KBM-7 (cell line): Measurements from ENCODE around the gene AHNAK2.
"Not testable (repeated sequence)": the region's sequence is repeated elsewhere in the genome, so short reads cannot be mapped to it uniquely, and the experiment has no call there.

Experiments
- DNase-seq: peaks from one replicate; pipeline ENCODE4 v3.0.0-alpha.2; 2015
- in situ Hi-C: fragments of 300-500 bp; cut with MboI; formaldehyde crosslinking; loops from 2 replicates; pipeline ENCODE4 v1.14.3; 2020; ENCODE audit warnings: low sequenced_read_pairs, low pct_unique_long_range_greater_than_20kb, mixed read lengths

The AHNAK2 gene

DNA sequence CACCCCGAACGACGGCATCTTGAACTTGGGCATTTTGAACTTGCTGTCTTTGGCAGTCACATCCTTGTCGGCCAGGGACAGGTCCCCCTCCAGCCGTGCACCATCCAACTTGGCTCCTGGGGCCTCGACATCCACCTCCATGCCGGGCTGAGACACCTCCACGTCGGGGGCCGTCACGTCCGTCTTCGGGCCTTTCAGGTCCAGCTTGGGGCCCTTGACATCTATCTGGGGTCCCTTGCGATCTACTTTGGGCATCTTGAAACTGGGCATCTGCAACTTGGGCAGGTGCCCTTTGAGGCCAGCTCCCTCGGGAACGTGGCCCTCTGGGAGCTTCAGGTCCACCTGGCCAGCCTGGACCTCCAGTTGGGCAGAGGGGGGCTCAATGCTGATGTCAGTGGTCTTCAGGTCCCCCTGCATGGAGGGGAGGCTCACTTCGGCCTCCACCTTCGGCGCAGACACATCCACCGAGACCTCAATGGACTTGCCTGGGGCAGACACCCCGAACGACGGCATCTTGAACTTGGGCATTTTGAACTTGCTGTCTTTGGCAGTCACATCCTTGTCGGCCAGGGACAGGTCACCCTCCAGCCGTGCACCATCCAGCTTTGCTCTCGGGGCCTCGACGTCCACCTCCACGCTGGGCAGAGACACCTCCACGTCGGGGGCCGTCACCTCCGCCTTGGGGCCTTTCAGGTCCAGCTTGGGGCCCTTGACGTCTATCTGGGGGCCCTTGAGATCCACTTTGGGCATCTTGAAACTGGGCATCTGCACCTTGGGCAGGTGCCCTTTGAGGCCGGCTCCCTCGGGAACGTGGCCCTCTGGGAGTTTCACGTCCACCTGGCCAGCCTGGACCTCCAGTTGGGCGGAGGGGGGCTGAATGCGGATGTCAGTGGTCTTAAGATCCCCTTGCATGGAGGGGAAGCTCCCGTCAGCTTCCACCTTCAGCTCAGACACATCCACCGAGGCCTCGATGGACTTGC lies 31.9 kb downstream of the AHNAK2 start:
- DNase-seq, in situ Hi-C loops: not testable (repeated sequence)

DNA sequence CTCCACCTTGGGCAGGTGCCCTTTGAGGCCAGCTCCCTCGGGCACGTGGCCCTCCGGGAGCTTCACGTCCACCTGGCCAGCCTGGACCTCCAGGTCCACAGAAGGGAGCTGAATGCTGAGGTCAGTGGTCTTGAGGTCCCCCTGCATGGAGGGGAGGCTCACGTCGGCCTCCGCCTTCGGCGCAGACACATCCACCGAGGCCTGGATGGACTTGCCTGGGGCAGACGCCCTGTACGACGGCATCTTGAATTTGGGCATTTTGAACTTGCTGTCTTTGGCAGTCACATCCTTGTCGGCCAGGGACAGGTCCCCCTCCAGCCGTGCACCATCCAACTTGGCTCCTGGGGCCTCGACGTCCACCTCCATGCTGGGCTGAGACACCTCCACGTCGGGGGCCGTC lies 32.9 kb downstream of the AHNAK2 start:
- in situ Hi-C loops, DNase-seq: not testable (repeated sequence)

GRCh38 chr14:104944436-104945205 lies 33.6 kb downstream of the AHNAK2 start:
- in situ Hi-C loops: not testable (repeated sequence)

DNA sequence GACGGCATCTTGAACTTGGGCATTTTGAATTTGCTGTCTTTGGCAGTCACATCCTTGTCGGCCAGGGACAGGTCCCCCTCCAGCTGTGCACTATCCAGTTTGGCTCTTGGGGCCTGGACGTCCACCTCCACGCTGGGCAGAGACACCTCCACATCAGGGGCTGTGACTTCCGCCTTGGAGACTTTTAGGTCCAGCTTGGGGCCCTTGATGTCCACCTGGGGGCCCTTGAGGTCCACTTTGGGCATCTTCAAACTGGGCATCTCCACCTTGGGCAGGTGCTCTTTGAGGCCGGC lies 34.2 kb downstream of the AHNAK2 start:
- in situ Hi-C loops, DNase-seq: not testable (repeated sequence)

More at GRCh38 chr14:104944436-104945205, 33.6 kb downstream of the AHNAK2 start:
- DNase-seq: not testable (repeated sequence)

- DNase-seq, in situ Hi-C loops: not testable (repeated sequence)
Measured at GRCh38 chr14:104943216-104944015, 34.8 kb downstream of the AHNAK2 start.

DNA sequence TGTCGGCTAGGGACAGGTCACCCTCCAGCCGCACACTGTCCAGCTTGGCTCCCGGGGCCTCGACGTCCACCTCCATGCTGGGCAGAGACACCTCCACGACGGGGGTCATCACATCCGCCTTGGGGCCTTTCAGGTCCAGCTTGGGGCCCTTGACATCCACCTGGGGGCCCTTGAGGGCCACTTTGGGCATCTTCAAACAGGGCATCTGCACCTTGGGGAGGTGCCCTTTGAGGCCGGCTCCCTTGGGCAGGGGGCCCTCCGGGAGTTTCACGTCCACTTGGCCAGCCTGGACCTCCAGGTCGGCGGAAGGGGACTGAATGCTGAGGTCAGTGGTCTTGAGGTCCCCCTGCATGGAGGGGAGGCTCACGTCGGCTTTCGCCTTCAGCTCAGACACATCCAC lies 35.6 kb downstream of the AHNAK2 start:
- in situ Hi-C loops: no loop called here
- no peak for DNase-seq

- in situ Hi-C loops: no loop called here
- DNase-seq: no peak
Measured at GRCh38 chr14:104941508-104942365, 36.4 kb downstream of the AHNAK2 start.

- in situ Hi-C loops: no loop called here
Measured at GRCh38 chr14:104940526-104941150, 37.5 kb downstream of the AHNAK2 start.

DNA sequence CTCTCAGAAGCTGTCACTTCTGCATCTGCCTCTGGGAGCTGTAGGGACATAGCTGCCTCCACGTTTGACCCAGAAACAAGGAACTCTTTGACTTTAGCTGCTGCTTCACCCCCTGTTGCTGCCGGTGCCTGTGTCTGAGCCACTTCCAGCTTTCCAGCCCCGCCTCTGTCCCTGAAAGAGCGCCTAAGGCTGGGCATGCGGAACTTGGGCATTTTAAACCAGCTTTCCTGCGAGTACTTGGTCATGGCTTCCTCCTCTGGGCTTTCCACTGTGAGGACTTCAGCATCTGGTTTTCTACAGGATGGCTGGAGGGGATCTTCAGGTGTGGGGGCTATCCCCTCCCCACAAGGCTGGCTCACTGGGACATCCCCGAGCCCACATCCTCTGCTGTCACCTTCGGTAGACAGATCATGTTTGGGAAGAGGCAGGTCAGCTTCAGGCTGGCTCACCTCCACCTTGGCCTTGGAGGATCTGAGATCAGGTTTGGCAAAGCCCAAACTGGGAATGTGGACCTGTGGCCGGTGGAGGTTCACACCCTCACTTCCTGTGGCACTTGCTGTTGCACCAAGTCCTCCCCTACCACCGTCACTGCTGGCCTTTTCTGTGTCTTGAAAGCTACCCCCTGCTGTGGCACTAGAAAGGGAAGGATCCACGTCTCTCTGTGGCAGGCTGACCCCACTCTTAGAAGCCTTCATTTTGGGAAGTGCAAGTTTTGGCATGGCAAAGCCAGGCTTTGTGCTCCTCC lies 38.3 kb downstream of the AHNAK2 start:
- in situ Hi-C loops: no loop called here
- DNase-seq: peak; percentile 52

More at GRCh38 chr14:104940526-104941150, 37.5 kb downstream of the AHNAK2 start:
- DNase-seq: no peak

DNA sequence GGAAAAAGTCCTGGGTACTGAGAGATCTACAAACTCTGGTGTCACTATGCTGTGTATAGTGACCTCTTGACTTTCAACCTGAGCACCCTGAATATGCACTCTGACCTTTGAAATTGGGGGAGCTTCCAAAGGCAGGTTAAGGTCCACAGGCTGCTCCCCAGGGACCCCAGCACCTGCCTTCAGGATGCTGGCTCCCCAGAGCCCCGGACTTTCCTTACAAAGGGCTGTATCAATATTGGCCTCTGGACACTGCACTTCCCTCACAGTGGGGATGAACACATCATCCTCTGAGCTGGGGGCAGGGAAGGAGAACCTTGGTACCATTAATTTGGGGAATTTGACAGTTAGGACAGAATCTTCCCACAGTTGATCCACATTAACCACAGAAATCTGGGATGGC lies 39.2 kb downstream of the AHNAK2 start:
- in situ Hi-C loops: no loop called here
- no peak for DNase-seq

DNA sequence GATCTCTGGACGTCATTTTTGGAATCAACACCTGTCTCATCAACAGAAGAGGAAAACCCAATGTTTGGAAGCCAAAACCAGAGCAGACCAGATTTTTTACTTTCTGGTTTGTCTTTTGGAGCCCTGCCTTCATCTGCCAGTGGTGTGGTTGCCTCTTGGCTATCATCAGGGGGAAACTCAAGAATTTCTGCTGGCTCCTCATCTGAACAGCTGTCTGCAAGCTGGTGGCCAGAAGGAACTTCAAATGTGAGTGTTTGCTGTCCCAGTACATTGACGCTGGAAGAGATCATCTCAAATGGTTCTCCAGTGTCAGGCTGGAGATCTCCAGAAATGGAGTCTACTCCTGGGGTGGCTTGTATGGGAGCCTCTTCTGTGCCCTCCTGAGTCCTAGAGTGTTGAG lies 39.7 kb downstream of the AHNAK2 start:
- in situ Hi-C loops: no loop called here

GRCh38 chr14:104937694-104938365 lies 40.3 kb downstream of the AHNAK2 start:
- in situ Hi-C loops: no loop called here
- no peak for DNase-seq

More for the DNA sequence above, 39.7 kb downstream of the AHNAK2 start:
- no peak for DNase-seq

GRCh38 chr14:104937161-104937560 lies 41.0 kb downstream of the AHNAK2 start:
- in situ Hi-C loops: no loop called here
- DNase-seq: no peak

- no peak for DNase-seq
- in situ Hi-C loops: no loop called here
Measured at GRCh38 chr14:104936361-104937155, 41.6 kb downstream of the AHNAK2 start.

GRCh38 chr14:104935955-104936354 lies 42.2 kb downstream of the AHNAK2 start:
- in situ Hi-C loops: no loop called here
- no peak for DNase-seq

GRCh38 chr14:104935026-104935650 lies 43.0 kb downstream of the AHNAK2 start:
- DNase-seq: no peak
- in situ Hi-C loops: no loop called here
